Measurements from ENCODE around the gene TYW1B. TPM values are rescaled to one million over a fixed set of nuclear protein-coding genes. Genes with fewer than 3 reads are reported as not detected.
"Not testable (repeated sequence)": the region's sequence is repeated elsewhere in the genome, so short reads cannot be mapped to it uniquely, and the experiment has no call there.

The TYW1B gene
- polyA plus RNA-seq, 4 donors: 2.9 to 8.0 (median 3.2) TPM

GRCh38 chr7:72580142-72580770 lies 247.7 kb downstream of the TYW1B start:
- not testable (repeated sequence) for DNase-seq (ENCODE audit: low read depth in 4 of 4, low spot score in 3 of 4)

- no peak for DNase-seq (ENCODE audit: low read depth in 4 of 4, low spot score in 3 of 4)
Measured at GRCh38 chr7:72577107-72577506, 250.9 kb downstream of the TYW1B start.

GRCh38 chr7:72561988-72562387 lies 266.0 kb downstream of the TYW1B start:
- not testable (repeated sequence) for DNase-seq (ENCODE audit: low read depth in 4 of 4, low spot score in 3 of 4)

DNA sequence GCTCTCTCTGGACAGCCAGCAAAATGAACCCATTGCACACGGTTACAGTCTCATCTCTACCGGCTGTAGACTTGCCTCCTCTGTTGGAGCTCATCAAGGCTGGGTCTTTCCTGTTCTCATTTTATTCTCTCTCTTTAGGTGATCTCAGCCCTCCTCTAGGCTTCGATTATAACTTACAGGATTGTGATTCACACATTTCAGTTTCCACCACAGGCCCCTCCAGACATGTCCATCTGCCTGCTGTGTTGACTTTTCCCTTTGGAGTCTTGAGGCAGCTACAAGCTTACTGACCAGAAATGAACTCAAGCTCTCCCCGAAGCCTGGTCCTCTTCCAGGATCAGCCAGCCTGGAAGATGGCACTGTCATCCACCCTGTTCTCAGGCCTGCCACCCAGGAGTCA lies 268.5 kb downstream of the TYW1B start:
- DNase-seq (ENCODE audit: low read depth in 4 of 4, low spot score in 3 of 4): not testable (repeated sequence)

DNA sequence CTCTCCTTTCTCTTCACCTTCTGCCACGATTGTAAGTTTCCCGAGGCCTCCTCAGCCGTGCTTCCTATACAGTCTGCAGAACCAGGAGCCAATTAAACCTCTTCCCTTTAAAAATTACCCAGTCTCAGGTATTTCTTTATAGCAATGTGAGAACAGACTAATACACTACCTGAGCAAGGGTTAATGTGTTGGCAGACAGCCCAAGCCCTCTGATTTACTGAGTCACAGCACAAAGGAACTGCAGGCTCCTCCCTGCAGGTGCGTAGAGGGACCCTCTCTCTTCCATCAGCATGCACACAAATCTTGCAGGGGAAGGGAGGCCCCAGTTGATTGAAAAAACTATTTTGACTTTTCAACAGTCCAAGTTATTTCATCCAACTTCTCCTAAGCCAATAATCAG lies 271.3 kb downstream of the TYW1B start:
- DNase-seq (ENCODE audit: low read depth in 4 of 4, low spot score in 3 of 4): not testable (repeated sequence)

DNA sequence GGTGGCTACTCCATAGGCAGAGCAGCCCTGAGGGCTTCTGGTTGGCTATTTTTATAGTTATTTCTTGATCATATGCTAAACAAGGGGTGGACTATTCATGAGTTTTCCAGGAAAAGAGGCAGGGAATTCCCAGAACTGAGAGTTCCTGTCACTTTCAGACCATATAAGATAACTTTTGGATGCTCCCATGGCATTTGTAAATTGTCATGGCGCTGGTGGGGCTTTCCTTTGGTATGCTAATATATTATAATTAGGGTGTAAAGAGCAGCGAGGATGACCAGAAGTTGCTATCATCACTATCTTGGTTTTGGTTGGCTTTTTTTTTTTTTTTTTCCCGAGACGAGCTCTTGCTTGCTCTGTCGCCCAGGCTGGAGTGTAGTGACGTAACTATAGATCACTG lies 272.8 kb downstream of the TYW1B start:
- DNase-seq (ENCODE audit: low read depth in 4 of 4, low spot score in 3 of 4): not testable (repeated sequence)

- not testable (repeated sequence) for DNase-seq (ENCODE audit: low read depth in 4 of 4, low spot score in 3 of 4)
Measured at GRCh38 chr7:72554401-72554800, 273.6 kb downstream of the TYW1B start.

DNA sequence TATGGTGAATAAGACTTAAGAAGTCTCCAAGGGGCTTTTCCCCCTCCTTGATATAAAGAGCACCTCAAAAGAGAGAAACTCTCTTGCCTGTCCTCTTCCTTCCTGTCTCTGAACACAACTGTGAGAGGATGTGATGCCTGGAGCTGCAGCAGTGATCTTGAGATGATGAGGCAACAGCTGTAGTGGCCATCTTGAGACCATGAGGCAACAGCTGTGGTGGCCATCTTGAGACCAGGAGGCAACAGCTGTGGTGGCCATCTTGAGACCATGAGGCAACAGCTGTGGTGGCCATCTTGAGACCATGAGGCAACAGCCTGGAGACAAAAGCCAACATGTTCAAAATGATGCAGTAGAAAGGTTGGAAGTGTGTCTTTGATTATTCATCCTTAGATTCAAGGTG lies 277.5 kb downstream of the TYW1B start:
- not testable (repeated sequence) for DNase-seq (ENCODE audit: low read depth in 4 of 4, low spot score in 3 of 4)

DNA sequence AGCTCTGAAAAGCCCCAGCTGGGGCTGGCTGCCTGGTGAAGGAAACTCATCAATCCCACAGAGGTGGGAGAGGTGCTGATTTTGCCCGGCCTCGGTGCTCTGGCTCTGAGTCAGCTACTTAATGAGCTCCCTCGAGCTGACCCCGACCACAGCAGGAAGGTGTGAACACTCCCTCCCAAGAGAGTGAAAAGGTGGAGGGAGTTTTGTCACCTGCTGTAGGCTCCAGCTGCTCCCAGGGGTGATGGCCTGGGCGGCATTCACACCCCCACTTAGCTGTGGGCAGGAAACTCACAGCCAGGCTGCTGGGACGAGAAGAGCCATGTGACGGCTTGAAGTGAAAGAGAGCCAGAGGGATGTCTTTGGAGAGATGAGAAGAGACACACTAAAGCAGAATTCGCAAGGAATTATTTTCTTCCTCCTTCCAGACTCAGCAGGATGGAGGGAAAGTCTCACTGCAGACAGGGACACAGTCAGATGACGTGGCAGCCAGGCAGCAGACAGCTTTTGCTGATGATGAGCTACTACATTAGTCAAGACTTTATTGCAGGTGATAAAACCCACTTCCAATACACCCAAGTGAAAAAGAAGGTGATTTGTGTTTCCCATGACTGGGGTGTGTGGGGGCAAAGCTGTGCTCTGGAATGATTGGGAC lies 281.3 kb downstream of the TYW1B start:
- DNase-seq (ENCODE audit: low read depth in 4 of 4, low spot score in 3 of 4): not testable (repeated sequence)

- not testable (repeated sequence) for DNase-seq (ENCODE audit: low read depth in 4 of 4, low spot score in 3 of 4)
Measured at GRCh38 chr7:72544531-72544930, 283.5 kb downstream of the TYW1B start.

GRCh38 chr7:72540923-72541322 lies 287.1 kb downstream of the TYW1B start:
- no peak for DNase-seq (ENCODE audit: low read depth in 4 of 4, low spot score in 3 of 4)

DNA sequence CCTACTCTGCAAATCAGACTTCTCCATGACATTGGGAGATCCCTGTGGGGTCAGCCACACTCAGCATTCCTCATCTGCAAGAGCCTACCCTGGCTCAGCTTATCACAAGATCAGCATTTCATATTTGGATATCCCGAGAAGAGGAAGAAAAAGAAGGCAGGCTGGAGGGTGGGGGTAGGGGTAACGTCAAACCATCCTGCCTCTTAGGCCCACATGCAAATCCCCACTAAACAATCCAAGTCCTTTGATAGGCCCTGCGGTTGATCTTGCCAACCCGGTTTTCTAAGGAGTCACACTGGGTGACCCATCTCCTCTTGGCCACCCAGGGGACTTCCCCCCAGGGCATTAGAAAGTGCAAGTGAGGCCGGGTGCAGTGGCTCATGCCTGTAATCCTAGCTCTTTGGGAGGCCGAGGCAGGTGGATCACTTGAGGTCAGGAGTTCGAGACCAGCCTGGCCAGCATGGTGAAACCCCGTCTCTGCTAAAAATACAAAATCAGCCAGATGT lies 287.8 kb downstream of the TYW1B start:
- no peak for DNase-seq (ENCODE audit: low read depth in 4 of 4, low spot score in 3 of 4)

DNA sequence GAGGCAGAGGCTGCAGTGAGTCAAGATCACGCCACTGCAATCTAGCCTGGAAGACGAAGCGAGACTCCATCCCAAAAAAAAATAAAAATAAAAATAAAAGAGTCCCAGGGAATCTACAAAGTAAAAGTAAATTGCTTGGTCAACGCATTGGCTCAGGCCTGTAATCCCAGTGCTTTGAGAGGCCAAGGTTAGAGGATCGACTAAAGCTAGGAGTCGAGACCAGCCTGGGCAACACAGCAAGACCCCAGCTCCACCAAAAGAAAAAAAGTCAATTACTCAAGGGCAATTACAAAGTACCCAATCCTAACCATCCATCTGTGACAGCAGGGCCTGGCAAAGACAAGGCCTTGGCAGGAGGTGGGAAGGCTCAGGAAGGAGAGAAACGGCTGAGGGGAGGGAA lies 288.3 kb downstream of the TYW1B start:
- no peak for DNase-seq (ENCODE audit: low read depth in 4 of 4, low spot score in 3 of 4)

DNA sequence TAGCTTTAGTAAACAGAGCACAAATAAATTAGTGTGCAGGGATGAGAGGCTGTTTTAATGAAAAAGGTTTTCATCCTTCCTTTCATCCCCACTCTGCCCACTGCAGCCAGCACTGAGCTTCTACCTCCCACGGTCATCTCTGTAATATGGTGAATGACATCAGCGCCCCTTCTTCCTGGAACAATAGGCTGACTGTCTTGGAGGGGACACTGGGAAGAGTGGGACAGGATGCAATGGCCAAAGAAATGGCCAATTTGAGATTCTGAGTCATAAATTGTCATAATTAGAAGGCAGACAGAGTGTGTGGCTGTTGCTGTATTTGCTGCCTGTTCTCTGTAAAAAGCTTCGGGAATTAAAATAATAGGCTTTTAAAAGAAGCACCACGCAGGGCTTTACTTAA lies 289.1 kb downstream of the TYW1B start:
- DNase-seq (ENCODE audit: low read depth in 4 of 4, low spot score in 3 of 4): no peak

DNA sequence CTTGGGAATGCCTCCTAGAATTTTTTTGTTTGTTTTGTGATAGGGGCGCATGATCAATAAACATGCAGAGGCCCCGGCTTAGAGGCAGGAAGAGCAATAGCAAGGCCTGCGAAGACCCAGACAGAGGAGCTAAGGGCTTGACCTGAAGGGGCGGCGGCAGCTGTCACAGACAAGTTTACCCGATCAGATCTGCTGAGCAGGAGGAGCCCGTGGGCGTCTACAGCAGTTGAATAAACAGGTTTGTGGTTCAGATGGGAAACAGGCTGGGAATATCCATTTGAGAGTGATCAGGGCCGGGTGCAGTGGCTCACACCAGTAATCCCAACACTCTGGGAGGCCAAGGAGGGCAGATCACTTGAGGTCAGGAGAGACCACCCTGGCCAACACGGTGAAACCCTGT lies 289.9 kb downstream of the TYW1B start:
- DNase-seq (ENCODE audit: low read depth in 4 of 4, low spot score in 3 of 4): no peak

- DNase-seq (ENCODE audit: low read depth in 4 of 4, low spot score in 3 of 4): not testable (repeated sequence)
Measured at GRCh38 chr7:72536038-72536437, 292.0 kb downstream of the TYW1B start.

GRCh38 chr7:72531048-72531447 lies 297.0 kb downstream of the TYW1B start:
- DNase-seq (ENCODE audit: low read depth in 4 of 4, low spot score in 3 of 4): not testable (repeated sequence)

Other genes with a start within 250 kb of the TYW1B start
- 10 to 100 TPM; 37.3 to 46.5 (median 44.4) TPM for gene POM121, start 96.9 kb upstream of the TYW1B start, polyA plus RNA-seq (ENCODE audit: insufficient read length in 4 of 4)
- gene TRIM74, start 141.3 kb upstream of the TYW1B start, polyA plus RNA-seq (ENCODE audit: insufficient read length in 4 of 4): 1 to 10 TPM in 2 of 4 donors, under 1 TPM in 2; 0.57 to 1.3 (median 0.94) TPM
- gene SPDYE8, start 201.6 kb upstream of the TYW1B start, polyA plus RNA-seq (ENCODE audit: insufficient read length in 4 of 4): under 1 TPM; 0.15 to 0.29 (median 0.28) TPM
- gene SPDYE11, start 229.7 kb upstream of the TYW1B start, polyA plus RNA-seq (ENCODE audit: insufficient read length in 4 of 4): under 1 TPM; 0.18 to 0.97 (median 0.29) TPM

All from right renal pelvis (tissue), 4 donors.